Left ventricle myocardium inferior (tissue), 1 donor: Measurements from ENCODE around the gene ISCA2. TPM values are rescaled to one million over a fixed set of nuclear protein-coding genes. Genes with fewer than 3 reads are reported as not detected.

Experiments
- DNase-seq: peaks from one replicate; pipeline ENCODE4 v3.0.0-alpha.2; 2020
- H3K27ac ChIP-seq: fragments of 200-600 bp; replicated peaks from 2 replicates; pipeline ENCODE4 v1.8.0; 2021
- H3K27me3 ChIP-seq: fragments of 200-600 bp; 2 replicates; pipeline ENCODE4 v1.8.0; 2021; ENCODE audit warnings: low read depth
- H3K36me3 ChIP-seq: fragments of 200-600 bp; 2 replicates; pipeline ENCODE4 v1.8.0; 2021
- H3K4me1 ChIP-seq: fragments of 200-600 bp; 2 replicates; pipeline ENCODE4 v1.8.0; 2021
- H3K4me3 ChIP-seq: fragments of 200-600 bp; 2 replicates; pipeline ENCODE4 v1.8.0; 2021; ENCODE audit warnings: mild to moderate bottlenecking, moderate library complexity
- H3K9me3 ChIP-seq: fragments of 200-600 bp; replicated peaks from 2 replicates; pipeline ENCODE4 v1.8.0; 2021
- CTCF ChIP-seq: fragments of 200-600 bp; IDR thresholded peaks from 2 replicates; pipeline ENCODE4 v1.8.0; 2021; ENCODE audit warnings: antibody characterized with exemption, mild to moderate bottlenecking, borderline replicate concordance
- intact Hi-C: fragments of 100-400 bp; cut with micrococcal nuclease; formaldehyde crosslinking; loops from one replicate; pipeline ENCODE4 v1.11.0; 2022
- total RNA-seq: library from RNA; stranded (reverse); fragmentation: NEBNext Ultra II Directional; extraction: Animal tissue kit (Norgen Biotek cat#: 25700); gene quantifications from one replicate; pipeline ENCODE4 v1.2.1, GENCODE V29; 2021
- donor health status: DM: no; HTN: yes; CAD: no; lungs with severe emphysema.

ISCA2 gene
- total RNA-seq, 1 donor from 2014 or later: 45.8 TPM

GRCh38 chr14:74465335-74465734 is 28.2 kb upstream of the ISCA2 start:
- Histone ChIP-seq H3K27me3 (no peaks in the 10 kb centered on the region), H3K9me3 (no peaks in the 10 kb centered on the region), H3K27ac (no peak overlapping the region), H3K36me3 (no peaks in the 10 kb centered on the region), H3K4me1 (peaks cover 9% of the 10 kb centered on the region), H3K4me3 (no peak overlapping the region)
- intact Hi-C loops: no loop called here
- TF ChIP-seq CTCF: no peak
- DNase-seq: no peak

GRCh38 chr14:74468513-74468912 is 25.1 kb upstream of the ISCA2 start:
- no peak overlapping the region for H3K27ac ChIP-seq
- H3K4me3 ChIP-seq: no peak overlapping the region
- intact Hi-C loops: no loop called here
- no peaks in the 10 kb centered on the region for H3K27me3 ChIP-seq
- no peaks in the 10 kb centered on the region for H3K9me3 ChIP-seq
- H3K4me1 ChIP-seq: peaks cover 17% of the 10 kb centered on the region
- no peak for TF ChIP-seq CTCF
- H3K36me3 ChIP-seq: peaks cover 10% of the 10 kb centered on the region
- no peak for DNase-seq

GRCh38 chr14:74469548-74470518 is 23.7 kb upstream of the ISCA2 start:
- Histone ChIP-seq H3K27me3 (no peaks in the 10 kb centered on the region), H3K4me3 (no peak overlapping the region), H3K27ac (no peak overlapping the region), H3K9me3 (no peaks in the 10 kb centered on the region), H3K4me1 (peaks cover 17% of the 10 kb centered on the region), H3K36me3 (peaks cover 21% of the 10 kb centered on the region)
- intact Hi-C loops: no loop called here
- no peak for DNase-seq
- no peak for TF ChIP-seq CTCF

- Histone ChIP-seq H3K36me3 (peaks cover 21% of the 10 kb centered on the region), H3K27ac (no peak overlapping the region), H3K4me3 (no peak overlapping the region), H3K4me1 (peaks cover 30% of the 10 kb centered on the region), H3K27me3 (no peaks in the 10 kb centered on the region), H3K9me3 (no peaks in the 10 kb centered on the region)
- no peak for TF ChIP-seq CTCF
- intact Hi-C loops: no loop called here
- DNase-seq: no peak
These were observed 21.0 kb upstream of the ISCA2 start for GRCh38 chr14:74472601-74473000.

GRCh38 chr14:74474376-74474775 is 19.2 kb upstream of the ISCA2 start:
- peaks cover 33% of the 10 kb centered on the region for H3K36me3 ChIP-seq

More at GRCh38 chr14:74474376-74474775, 19.2 kb upstream of the ISCA2 start:
- TF ChIP-seq CTCF: no peak
- Histone ChIP-seq H3K4me1 (peaks cover 30% of the 10 kb centered on the region), H3K27me3 (no peaks in the 10 kb centered on the region), H3K4me3 (no peak overlapping the region), H3K9me3 (no peaks in the 10 kb centered on the region), H3K27ac (no peak overlapping the region)
- DNase-seq: no peak
- intact Hi-C loops: no loop called here
